Stimulated activated CD8-positive, alpha-beta memory T cell treated with anti-CD3 and anti-CD28 coated beads, Interleukin-15, amount 100 ng/mL, for 1 hour (primary cell): ENCODE measurements around the gene TDRD12.

Experiments used
- DNase-seq: peaks from one replicate; pipeline ENCODE4 v3.0.0-alpha.2; 2020; ENCODE audit warnings: low read depth

Gene TDRD12

GRCh38 chr19:32719611-32720059 lies at the start of gene TDRD12:
TSS of gene TDRD12 (plus strand) at chr19:32719767. CDS start at chr19:32720073, 306 bp downstream.
- DNase-seq, result no peak

- no peak for DNase-seq
These were observed 47.5 kb upstream of the TDRD12 start for GRCh38 chr19:32671883-32672593.

GRCh38 chr19:32672841-32673240 lies 46.7 kb upstream of the TDRD12 start:
- DNase-seq, result no peak

GRCh38 chr19:32673573-32673972 lies 46.0 kb upstream of the TDRD12 start:
- DNase-seq, result no peak

GRCh38 chr19:32674153-32674930 lies 45.2 kb upstream of the TDRD12 start:
- no peak for DNase-seq

- peak; percentile 91 for DNase-seq
These were observed 44.4 kb upstream of the TDRD12 start, which contains the start of gene ANKRD27 for GRCh38 chr19:32674931-32675719. TSS of gene ANKRD27 (minus strand) at chr19:32675180. CDS start at chr19:32659015, 16,165 bp downstream.

- DNase-seq, result peak; percentile 29
These were observed 43.8 kb upstream of the TDRD12 start, which contains the start of gene RGS9BP for GRCh38 chr19:32675720-32676185. TSS of gene RGS9BP (plus strand) at chr19:32675848. CDS start at chr19:32676264, 416 bp downstream.

GRCh38 chr19:32676186-32676894 lies 43.2 kb upstream of the TDRD12 start:
- DNase-seq, result no peak

GRCh38 chr19:32676895-32677359 lies 42.6 kb upstream of the TDRD12 start:
- DNase-seq, result no peak

GRCh38 chr19:32677657-32678056 lies 41.9 kb upstream of the TDRD12 start:
- DNase-seq, result no peak

- DNase-seq, result no peak
These were observed 38.6 kb upstream of the TDRD12 start for GRCh38 chr19:32680986-32681385.

GRCh38 chr19:32682317-32682716 lies 37.2 kb upstream of the TDRD12 start:
- no peak for DNase-seq

GRCh38 chr19:32686847-32687475 lies 32.6 kb upstream of the TDRD12 start:
- DNase-seq, result no peak

GRCh38 chr19:32687681-32688080 lies 31.9 kb upstream of the TDRD12 start:
- DNase-seq, result no peak

- DNase-seq, result no peak
These were observed 31.3 kb upstream of the TDRD12 start for GRCh38 chr19:32688311-32688710.

- peak; percentile 43 for DNase-seq
These were observed 28.1 kb upstream of the TDRD12 start, which contains the start of gene NUDT19 for GRCh38 chr19:32691291-32691951. TSS of gene NUDT19 (plus strand) at chr19:32691821. CDS start at chr19:32691961, 140 bp downstream.

- no peak for DNase-seq
These were observed 27.4 kb upstream of the TDRD12 start for GRCh38 chr19:32691952-32692726.

- DNase-seq, result no peak
These were observed 26.9 kb upstream of the TDRD12 start for GRCh38 chr19:32692727-32693061.
